ENCODE results near the gene PGLYRP4. TPM values are rescaled to one million over a fixed set of nuclear protein-coding genes. Genes with fewer than 3 reads are reported as not detected.

Gene PGLYRP4
- total and polyA plus RNA-seq, 2 of the 4 experiments (the other 2 are of a cell fraction): not detected

- no peaks in the 10 kb centered on the region for H3K36me3 ChIP-seq (ENCODE audit: control insufficient read depth, insufficient read depth, low read length)
- H2BK120ac ChIP-seq (ENCODE audit: low read depth, low read length): no peak overlapping the region
- H3K18ac ChIP-seq (ENCODE audit: low read depth, low read length): no peak overlapping the region
- no peaks in the 10 kb centered on the region for H3K79me1 ChIP-seq (ENCODE audit: low read depth in 1 of 2, low read length in 2 of 2)
- H2AK9ac ChIP-seq (replicated peaks; ENCODE audit: low read depth, low read length, poor library complexity): no peak overlapping the region
- no peak overlapping the region for H2AK5ac ChIP-seq (ENCODE audit: low read depth, low read length)
- no peak overlapping the region for H3K4me3 ChIP-seq (ENCODE audit: insufficient read depth, low read depth, low read length)
- H2BK5ac ChIP-seq (ENCODE audit: low read depth, low read length, poor library complexity, severe bottlenecking): no peak overlapping the region
- H3K56ac ChIP-seq (ENCODE audit: extremely low read depth, insufficient read depth, low read length): no peak overlapping the region
- no peak overlapping the region for H4K91ac ChIP-seq (ENCODE audit: insufficient read depth, low read depth, low read length)
- H2BK15ac ChIP-seq (ENCODE audit: low read depth, low read length): no peak overlapping the region
- H3K27ac ChIP-seq (ENCODE audit: insufficient read depth, low read length): no peak overlapping the region
- WGBS, 2 experiments (ENCODE audit: extremely low coverage in 2 of 2, insufficient read length in 1 of 2): 100% methylated on average over 1 of the region's 6 CpGs; no CpG with 5 or more reads in 1 of the 2 experiments
- H3K27me3 ChIP-seq (ENCODE audit: control insufficient read depth, insufficient read depth, low read length): peaks cover 3% of the 10 kb centered on the region; the same call in 1 of the 2 replicates
- H3K9me1 ChIP-seq (ENCODE audit: insufficient read depth, low read length): no peaks in the 10 kb centered on the region
- DNase-seq (no peak), ATAC-seq (ENCODE audit: low read depth) (no peak)
- H3K14ac ChIP-seq (replicated peaks; ENCODE audit: low read depth, low read length): no peak overlapping the region
- no peaks in the 10 kb centered on the region for H4K20me1 ChIP-seq (ENCODE audit: insufficient read depth, low read length)
- TF ChIP-seq, protein P1, sequence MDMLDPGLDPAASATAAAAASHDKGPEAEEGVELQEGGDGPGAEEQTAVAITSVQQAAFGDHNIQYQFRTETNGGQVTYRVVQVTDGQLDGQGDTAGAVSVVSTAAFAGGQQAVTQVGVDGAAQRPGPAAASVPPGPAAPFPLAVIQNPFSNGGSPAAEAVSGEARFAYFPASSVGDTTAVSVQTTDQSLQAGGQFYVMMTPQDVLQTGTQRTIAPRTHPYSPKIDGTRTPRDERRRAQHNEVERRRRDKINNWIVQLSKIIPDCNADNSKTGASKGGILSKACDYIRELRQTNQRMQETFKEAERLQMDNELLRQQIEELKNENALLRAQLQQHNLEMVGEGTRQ (IDR thresholded peaks at IDR 0.05; ENCODE audit: low read depth, low read length): no peak
- no peak for TF ChIP-seq MAFK (IDR thresholded peaks at IDR 0.05; ENCODE audit: low read depth, low read length)
- no peak for TF ChIP-seq MXI1 (IDR thresholded peaks at IDR 0.05; ENCODE audit: borderline replicate concordance, low read depth, low read length)
- TF ChIP-seq SMC3 (IDR thresholded peaks at IDR 0.05; ENCODE audit: low read depth, low read length): no peak
- TF ChIP-seq RCOR1 (IDR thresholded peaks at IDR 0.05; ENCODE audit: insufficient replicate concordance, low read length): no peak
- no peak for TF ChIP-seq MAZ (IDR thresholded peaks at IDR 0.05; ENCODE audit: borderline replicate concordance, low read depth, low read length)
- POLR2A ChIA-PET (ENCODE audit: unreplicated experiment): no interaction called here
- H3K23ac ChIP-seq (ENCODE audit: low read depth, low read length): no peak overlapping the region
- H3K9me3 ChIP-seq (ENCODE audit: control insufficient read depth, insufficient read depth, low read length): no peaks in the 10 kb centered on the region
- H3K4me1 ChIP-seq (ENCODE audit: control insufficient read depth, insufficient read depth, low read length): no peaks in the 10 kb centered on the region
- no peak overlapping the region for H3K9ac ChIP-seq (ENCODE audit: low read depth, low read length)
- CTCF ChIA-PET: no interaction called here
- no peak overlapping the region for H3K4me2 ChIP-seq (ENCODE audit: low read depth, low read length)
- H2BK20ac ChIP-seq (ENCODE audit: low read depth, low read length): no peak overlapping the region
- no peak overlapping the region for H3K4ac ChIP-seq (ENCODE audit: low read depth, low read length)
- in situ Hi-C loops (cut with MboI; ENCODE audit: low sequenced_read_pairs) (no loop called here), intact Hi-C loops (cut with micrococcal nuclease) (no loop called here), dilution Hi-C loops (cut with HindIII; ENCODE audit: low sequenced_read_pairs, unreplicated experiment) (no loop called here)
- H2AFZ ChIP-seq (replicated peaks; ENCODE audit: low read length, poor library complexity): no peak overlapping the region
- H4K5ac ChIP-seq (ENCODE audit: low read depth, low read length): no peak overlapping the region
- no peak overlapping the region for H4K8ac ChIP-seq (ENCODE audit: low read depth in 2 of 2, low read length in 2 of 2)
- BruUV-seq (replicated peaks): no TSS peak
Measured at GRCh38 chr1:153396461-153396860, 47.8 kb upstream of the PGLYRP4 start.
